SK-N-SH (cell line): ENCODE data around the gene RNF126. TPM values are rescaled to one million over a fixed set of nuclear protein-coding genes. Genes with fewer than 3 reads are reported as not detected.

Experiments used
- CTCF ChIA-PET: fragments of 300-600, 350-600 bp; formaldehyde crosslinking; extraction: SDS; loops from one replicate; lab custom pipeline; 2021; lab: Yijun Ruan, JAX
- POLR2A ChIA-PET: fragments of 350-600 bp; sonication (Branson Sonifier 250); formaldehyde crosslinking; extraction: SDS; loops from one replicate; lab custom pipeline; 2020; ENCODE audit warnings: antibody characterized with exemption, inconsistent platforms; lab: Yijun Ruan, JAX
- DNase-seq: peaks from one replicate; pipeline ENCODE4 v3.0.0; 2012
- H2AFZ ChIP-seq: fragments of 200-600 bp; sonication (generic); 2 replicates; pipeline ENCODE4 v1.8.1; 2016; ENCODE audit warnings: antibody characterized with exemption, mild to moderate bottlenecking, low read depth
- H3F3A ChIP-seq: fragments of 200-600 bp; sonication (generic); replicated peaks from 2 replicates; pipeline ENCODE3; 2016; ENCODE audit warnings: antibody characterized with exemption, mild to moderate bottlenecking; ENCODE audit not compliant: insufficient read depth
- H3K27ac ChIP-seq, 2 experiments: fragments of 200-500 bp in 1 of 2; fragments of 200-600 bp in 1 of 2; sonication (Bioruptor generic) in 1 of 2; sonication (generic), shearing (Covaris generic) in 1 of 2; 2 replicates each; pipeline versions ENCODE4 v1.5.1 to v1.6.1; 2014 to 2016; ENCODE audit warnings: low read depth in 2 of 2, inconsistent platforms in 1 of 2, low read length in 1 of 2, mild to moderate bottlenecking in 1 of 2, mixed read lengths in 1 of 2
- H3K27me3 ChIP-seq: fragments of 200-600 bp; sonication (generic), shearing (Covaris generic); 2 replicates; pipeline ENCODE4 v1.6.1; 2016; ENCODE audit warnings: mixed run types; ENCODE audit not compliant: insufficient read depth
- H3K36me3 ChIP-seq, 2 experiments: fragments of 200-500 bp in 1 of 2; fragments of 200-600 bp in 1 of 2; sonication (Bioruptor generic) in 1 of 2; sonication (generic) in 1 of 2; replicated peaks in 1 of 2; 2 replicates each; pipeline versions ENCODE3 to v1.5.1; 2014 to 2016; ENCODE audit warnings: low read length in 1 of 2, mild to moderate bottlenecking in 1 of 2; ENCODE audit not compliant: insufficient read depth in 2 of 2, control insufficient read depth in 1 of 2
- H3K4me1 ChIP-seq, 2 experiments: fragments of 200-500 bp in 1 of 2; fragments of 200-600 bp in 1 of 2; sonication (Bioruptor generic) in 1 of 2; sonication (generic), shearing (Covaris generic) in 1 of 2; 2 replicates each; pipeline versions ENCODE4 v1.5.1 to v1.6.1; 2014 to 2016; ENCODE audit warnings: low read depth in 1 of 2, low read length in 1 of 2, mixed run types in 1 of 2; ENCODE audit not compliant: insufficient read depth in 2 of 2, control insufficient read depth in 1 of 2
- H3K4me2 ChIP-seq: fragments of 200-600 bp; sonication (generic), shearing (Covaris generic); 2 replicates; pipeline ENCODE4 v1.6.1; 2017; ENCODE audit warnings: mixed run types
- H3K4me3 ChIP-seq, 2 experiments: fragments of 200-500 bp in 1 of 2; fragments of 200-600 bp in 1 of 2; sonication (Bioruptor generic) in 1 of 2; sonication (generic), shearing (Covaris generic) in 1 of 2; 2 replicates each; pipeline versions ENCODE4 v1.5.1 to v1.8.1; 2014 to 2016; ENCODE audit warnings: low read depth in 2 of 2, inconsistent platforms in 1 of 2, low read length in 1 of 2, mild to moderate bottlenecking in 1 of 2, mixed read lengths in 1 of 2, moderate library complexity in 1 of 2
- H3K79me2 ChIP-seq: fragments of 200-600 bp; sonication (generic); 2 replicates; pipeline ENCODE4 v1.8.1; 2017; ENCODE audit warnings: mild to moderate bottlenecking; ENCODE audit not compliant: insufficient read depth
- H3K9ac ChIP-seq: fragments of 200-600 bp; sonication (generic); 2 replicates; pipeline ENCODE4 v1.6.1; 2017; ENCODE audit warnings: mixed run types
- H3K9me2 ChIP-seq: fragments of 200-600 bp; sonication (generic); 2 replicates; pipeline ENCODE4 v1.6.1; 2017; ENCODE audit warnings: mixed run types
- H3K9me3 ChIP-seq: fragments of 200-600 bp; sonication (generic); 2 replicates; pipeline ENCODE4 v1.6.1; 2017; ENCODE audit warnings: mixed run types, mild to moderate bottlenecking, moderate library complexity
- H4K20me1 ChIP-seq: fragments of 200-600 bp; sonication (generic); 2 replicates; pipeline ENCODE4 v1.6.1; 2017; ENCODE audit warnings: mild to moderate bottlenecking, mixed run types; ENCODE audit not compliant: insufficient read depth
- CHD2 ChIP-seq: fragments of 150-350 bp; IDR thresholded peaks from 2 replicates; pipeline ENCODE4 v1.6.1; 2018; ENCODE audit warnings: low read length; ENCODE audit not compliant: partially characterized antibody
- ELF1 ChIP-seq: IDR thresholded peaks from 2 replicates; pipeline ENCODE4 v1.4.0; 2012
- EP300 ChIP-seq, 2 experiments: IDR thresholded peaks; 2 replicates each; pipeline versions ENCODE4 v1.4.0 to v1.6.1; 2012; ENCODE audit warnings: borderline replicate concordance in 1 of 2, low read depth in 1 of 2, low read length in 1 of 2
- EZH2phosphoT487 ChIP-seq: fragments of 200-600 bp; sonication (generic); IDR thresholded peaks from 2 replicates; pipeline ENCODE4 v1.6.1; 2017; ENCODE audit warnings: low read depth, mixed run types, mild to moderate bottlenecking, antibody characterized with exemption, moderate library complexity, borderline replicate concordance
- FOSL2 ChIP-seq: IDR thresholded peaks from 2 replicates; pipeline ENCODE4 v1.4.0; 2012; ENCODE audit warnings: low read depth, mild to moderate bottlenecking, moderate library complexity, borderline replicate concordance
- FOXJ3 ChIP-seq: sonication (generic); formaldehyde crosslinking; IDR thresholded peaks from 2 replicates; pipeline ENCODE4 v1.5.1; 2020; ENCODE audit warnings: mild to moderate bottlenecking, missing genetic modification reagents
- FOXM1 ChIP-seq: IDR thresholded peaks from 2 replicates; pipeline ENCODE4 v1.4.0; 2012; ENCODE audit warnings: low read depth, mild to moderate bottlenecking
- GABPA ChIP-seq: IDR thresholded peaks from 2 replicates; pipeline ENCODE4 v1.4.0; 2012; ENCODE audit warnings: low read depth, mild to moderate bottlenecking
- GATA2 ChIP-seq: sonication (generic); formaldehyde crosslinking; IDR thresholded peaks from 2 replicates; pipeline ENCODE4 v1.5.0; 2020; ENCODE audit warnings: mild to moderate bottlenecking, missing genetic modification reagents
- JUND ChIP-seq: IDR thresholded peaks from 2 replicates; pipeline ENCODE4 v1.4.0; 2012
- MAX ChIP-seq: IDR thresholded peaks from 2 replicates; pipeline ENCODE4 v1.4.0; 2012; ENCODE audit warnings: low read depth
- MXI1 ChIP-seq: IDR thresholded peaks from 2 replicates; pipeline ENCODE4 v1.6.1; 2012; ENCODE audit warnings: mild to moderate bottlenecking, low read depth, low read length, improper control_type of control experiment
- NFIC ChIP-seq: IDR thresholded peaks from 2 replicates; pipeline ENCODE4 v1.4.0; 2012; ENCODE audit warnings: borderline replicate concordance
- NRF1 ChIP-seq: IDR thresholded peaks from 2 replicates; pipeline ENCODE4 v1.6.1; 2012; ENCODE audit warnings: low read depth, mild to moderate bottlenecking, low read length
- PBX3 ChIP-seq: IDR thresholded peaks from 2 replicates; pipeline ENCODE4; 2012
- POLR2AphosphoS5 ChIP-seq: IDR thresholded peaks from 2 replicates; pipeline ENCODE4 v1.6.1; 2012; ENCODE audit warnings: low read depth, low read length
- RAD21 ChIP-seq: IDR thresholded peaks from 2 replicates; pipeline ENCODE4 v1.6.1; 2012; ENCODE audit warnings: mild to moderate bottlenecking, low read length
- RCOR1 ChIP-seq: fragments of 150-350 bp; IDR thresholded peaks from 2 replicates; pipeline ENCODE4 v1.6.1; 2017; ENCODE audit warnings: antibody characterized with exemption, low read length
- RFX5 ChIP-seq: IDR thresholded peaks from 2 replicates; pipeline ENCODE4 v1.6.1; 2012; ENCODE audit warnings: mild to moderate bottlenecking, improper control_type of control experiment, low read length
- RXRA ChIP-seq: IDR thresholded peaks from 2 replicates; pipeline ENCODE4 v1.4.0; 2012; ENCODE audit warnings: low read depth, mild to moderate bottlenecking, borderline replicate concordance
- SIN3A ChIP-seq: IDR thresholded peaks from 2 replicates; pipeline ENCODE4 v1.6.1; 2012; ENCODE audit warnings: low read depth, mild to moderate bottlenecking, low read length, moderate library complexity, borderline replicate concordance
- TAF1 ChIP-seq: IDR thresholded peaks from 2 replicates; pipeline ENCODE4 v1.6.1; 2012; ENCODE audit warnings: low read depth, mild to moderate bottlenecking, low read length, moderate library complexity, borderline replicate concordance
- TCF12 ChIP-seq: IDR thresholded peaks from 2 replicates; pipeline ENCODE4 v1.4.0; 2012
- USF1 ChIP-seq: IDR thresholded peaks from 2 replicates; pipeline ENCODE4 v1.4.0; 2012; ENCODE audit warnings: low read depth, borderline replicate concordance
- YY1 ChIP-seq: IDR thresholded peaks from 2 replicates; pipeline ENCODE4 v1.4.0; 2012; ENCODE audit warnings: low read depth, mild to moderate bottlenecking
- ZBTB33 ChIP-seq: IDR thresholded peaks from 2 replicates; pipeline ENCODE4 v1.4.0; 2012; ENCODE audit warnings: low read depth, borderline replicate concordance
- WGBS: methylation state at CpG from one replicate; pipeline ENCODE4 v1.1.6; 2017; ENCODE audit warnings: low lambda C conversion rate; 5-methylcytosine and 5-hydroxymethylcytosine counted together
- polyA plus RNA-seq, 3 experiments: library from polyadenylated mRNA; depleted of rRNA; stranded (reverse); fragments of >200 nt; gene quantifications; 2 replicates each; pipeline ENCODE4 v1.2.3, GENCODE V29; 2012

RNF126 gene
- polyA plus RNA-seq, 1 of the 3 experiments (the other 2 are of a cell fraction) = 12.9 TPM

GRCh38 chr19:641702-642101 lies 21.3 kb downstream of the RNF126 start:
- H2AFZ ChIP-seq = no peak overlapping the region
- no peaks in the 10 kb centered on the region for H3K79me2 ChIP-seq
- H3K9ac ChIP-seq = no peak overlapping the region
- H3F3A ChIP-seq = no peaks in the 10 kb centered on the region
- ChIA-PET POLR2A (no interaction called here), CTCF (interaction anchor here (1.0 to 1.3 kb wide), 2 partner anchors 58 to 92 kb away, joined by 3 to 4 read pairs; no protein-coding TSS in a partner anchor)
- H3K4me1 ChIP-seq = peaks cover 0 to 8% of the 10 kb centered on the region in 2 experiments; a peak in 1 of 4 replicates
- no peaks in the 10 kb centered on the region for H3K9me2 ChIP-seq
- 87% methylated on average over 7 of the region's 17 CpGs for WGBS
- no peak for DNase-seq
- H3K9me3 ChIP-seq = no peaks in the 10 kb centered on the region
- H3K27ac ChIP-seq = no peak overlapping the region
- H4K20me1 ChIP-seq = no peaks in the 10 kb centered on the region
- H3K36me3 ChIP-seq = peaks cover 0 to 22% of the 10 kb centered on the region in 2 experiments
- no peaks in the 10 kb centered on the region for H3K27me3 ChIP-seq
- no peak overlapping the region for H3K4me2 ChIP-seq
- TF ChIP-seq ELF1 = no peak
- no peak for TF ChIP-seq TAF1
- TF ChIP-seq YY1 = no peak
- TF ChIP-seq FOXM1 = no peak
- TF ChIP-seq FOXJ3 = no peak
- TF ChIP-seq NRF1 = no peak
- no peak for TF ChIP-seq ZBTB33
- no peak for TF ChIP-seq RXRA
- no peak for TF ChIP-seq MXI1
- no peak for TF ChIP-seq SIN3A
- TF ChIP-seq FOSL2 = no peak
- no peak for TF ChIP-seq JUND
- no peak for TF ChIP-seq CHD2
- no peak for TF ChIP-seq NFIC
- TF ChIP-seq USF1 = no peak
- TF ChIP-seq RAD21 = no peak
- no peak overlapping the region for H3K4me3 ChIP-seq

- Histone ChIP-seq H3K36me3 (peaks cover 0 to 12% of the 10 kb centered on the region in 2 experiments), H3K9me2 (no peaks in the 10 kb centered on the region), H3F3A (no peaks in the 10 kb centered on the region), H4K20me1 (no peaks in the 10 kb centered on the region), H3K4me1 (peaks cover 0 to 8% of the 10 kb centered on the region in 2 experiments; a peak in 1 of 4 replicates), H3K4me3 (no peak overlapping the region), H3K9me3 (no peaks in the 10 kb centered on the region), H3K79me2 (no peaks in the 10 kb centered on the region), H2AFZ (no peak overlapping the region), H3K9ac (no peak overlapping the region), H3K27me3 (no peaks in the 10 kb centered on the region), H3K27ac (no peak overlapping the region), H3K4me2 (no peak overlapping the region)
- ChIA-PET CTCF (no interaction called here), POLR2A (no interaction called here)
- 85% methylated on average over 4 of the region's 31 CpGs for WGBS
- TF ChIP-seq MXI1 (no peak), CHD2 (no peak), EZH2phosphoT487 (no peak), MAX (no peak), RCOR1 (no peak), JUND (no peak), FOXM1 (no peak), TCF12 (no peak), RXRA (no peak), POLR2AphosphoS5 (no peak), NRF1 (no peak), PBX3 (no peak), RFX5 (no peak), EP300 (IDR thresholded peaks at IDR 0.05; ENCODE audit: borderline replicate concordance in 1 of 2, low read depth in 1 of 2, low read length in 1 of 2) (no peak), GATA2 (no peak), GABPA (no peak)
- no peak for DNase-seq
Observed at GRCh38 chr19:640606-641189, 22.3 kb downstream of the RNF126 start.
